Heart right ventricle (tissue), 16 donors: Measurements from ENCODE around the gene LRRC56. TPM values are rescaled to one million over a fixed set of nuclear protein-coding genes. Genes with fewer than 3 reads are reported as not detected.

Experiments used
- ATAC-seq, 8 donors: fragments of 200-7000 bp; cut with Tn5 transposase; one replicate each; pipeline ENCODE4 v1.9.1; 2020; ENCODE audit warnings: mild to moderate bottlenecking in 8 of 8, moderate library complexity in 8 of 8, moderate number of reproducible peaks in 1 of 8
- DNase-seq, 2 donors: peaks; one replicate each; pipeline ENCODE4 v3.0.0-alpha.2; 2020
- H3K27ac ChIP-seq, 10 donors: fragments of 200-600 bp; sonication (generic) in 2 of 10; one replicate each; pipeline versions ENCODE4 v1.5.0 to v1.8.0; 2020 to 2022; ENCODE audit warnings: mild to moderate bottlenecking in 3 of 10
- H3K27me3 ChIP-seq, 7 donors: fragments of 200-600 bp; one replicate each; pipeline ENCODE4 v1.8.0; 2021 to 2022; ENCODE audit warnings: mild to moderate bottlenecking in 2 of 7
- H3K36me3 ChIP-seq, 9 donors: fragments of 200-600 bp; sonication (generic) in 1 of 9; one replicate each; pipeline versions ENCODE4 v1.5.0 to v1.8.0; 2020 to 2022; ENCODE audit warnings: mild to moderate bottlenecking in 2 of 9
- H3K4me1 ChIP-seq, 9 donors: fragments of 200-600 bp; sonication (generic) in 1 of 9; one replicate each; pipeline versions ENCODE4 v1.5.0 to v1.8.0; 2020 to 2022; ENCODE audit warnings: mild to moderate bottlenecking in 4 of 9
- H3K4me3 ChIP-seq, 10 donors: fragments of 200-600 bp; sonication (generic) in 2 of 10; one replicate each; pipeline versions ENCODE4 v1.5.0 to v1.8.0; 2020 to 2022; ENCODE audit warnings: mild to moderate bottlenecking in 7 of 10, moderate library complexity in 2 of 10
- H3K9me3 ChIP-seq, 11 donors: fragments of 200-600 bp in 10 of 11; sonication (generic) in 2 of 11; one replicate each; pipeline versions ENCODE4 v1.5.0 to v1.8.0; 2013 to 2022; ENCODE audit warnings: mild to moderate bottlenecking in 2 of 11, control low read depth in 1 of 11, moderate library complexity in 1 of 11
- WGBS, 2 donors: extraction: QIAGEN DNeasy Blood & Tissue Kit; methylation state at CpG; one replicate each; pipeline ENCODE4 v1.1.7; 2013; ENCODE audit warnings: inconsistent platforms in 1 of 2; 5-methylcytosine and 5-hydroxymethylcytosine counted together
- intact Hi-C, 10 donors: fragments of 100-400 bp; cut with DNase I; formaldehyde crosslinking; loops; one replicate each; pipeline versions ENCODE4 v1.11.1 to v1.14.2; 2022
- polyA plus RNA-seq, 2 donors: library from polyadenylated mRNA; stranded (reverse); fragments of 200-250 nt; gene quantifications; one replicate each; pipeline ENCODE4 v1.2.3, GENCODE V29; 2013
- total RNA-seq, 10 donors: library from RNA; stranded (reverse); fragmentation: NEBNext Ultra II Directional in 3 of 10; extraction: Animal tissue kit (Norgen Biotek cat#: 25700) in 3 of 10; gene quantifications; one replicate each; pipeline versions ENCODE4 v1.2.1 to v1.2.4, GENCODE V29; 2021 to 2023
- TF ChIP-seq, protein P1 (sequence below), 9 donors: fragments of 200-600 bp; sonication (generic) in 2 of 9; IDR thresholded peaks; one replicate each; pipeline versions ENCODE4 v1.5.0 to v1.8.0; 2021 to 2022; ENCODE audit warnings: antibody characterized with exemption in 9 of 9, mild to moderate bottlenecking in 5 of 9, moderate library complexity in 1 of 9
- donor health status: Arrhythmogenic right ventricular cardiomyopathy.
- donor health status: ischemic (EF 13 %, LVEDD 7.1; RV severe dilation, severe dysfunction).
- donor health status: healthy with polysubstance abuse.
- donor health status: DM: no; HTN: yes; CAD: no.
- donor health status: DM: no; HTN: no; CAD: no.
- donor health status: ischemic (EF 25% LVEDD 6.9; RV normal size, moderate dysfunction).
- donor health status: ischemic (EF 25% LVEDD 5.7; RV mildly dilated, moderate dysfunction).
- donor health status: healthy.
- donor health status: DM: yes; HTN: yes; CAD: no.
- donor health status: Ischemic cardiomyopathy.
- donor health status: ischemic (EF 35%, LVEDD 5.7; RV mildly dilated, moderate dysfunction).
- donor health status: nonischemic (EF 11% LVEDD 7.7; RV severe dilation, severe dysfunction).
- donor health status: DM: yes; HTN: yes; CAD: no.
- donor health status: PGD.
- donor health status: ischemic (EF 29% LVEDD 5.4; RV normal size, mild dysfunction).
- donor health status: nonischemic (EF 23%, LVEDD 6.1; RV moderate dilation, normal function).

Gene LRRC56
- total and polyA plus RNA-seq, 12 donors: 0.13 to 0.49 (median 0.21) TPM; not detected in 2

DNA sequence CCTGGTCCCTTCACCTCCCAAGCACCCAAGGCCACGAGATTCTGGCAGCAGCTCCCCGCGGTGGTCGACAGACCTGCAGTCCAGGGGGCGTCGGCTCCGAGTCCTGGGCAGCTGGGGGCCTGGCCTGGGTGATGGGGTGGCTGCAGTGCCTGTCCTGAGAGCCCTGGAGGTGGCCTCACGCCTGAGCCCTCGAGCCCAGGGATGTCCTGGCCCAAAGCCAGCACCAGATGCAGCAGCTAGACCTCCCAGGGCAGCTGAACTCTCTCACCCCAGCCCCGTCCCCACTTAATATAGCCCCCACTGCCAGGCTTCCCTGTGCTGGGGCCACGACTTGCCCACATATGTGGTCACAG, 16.6 kb downstream of the LRRC56 start:
- intact Hi-C loops: loop anchor here in 4 of 10 donors (2.0 to 5.0 kb wide), 3 partner anchors 168 to 175 kb away; no protein-coding TSS in a partner anchor
- Histone ChIP-seq H3K36me3 (no peaks in the 10 kb centered on the region), H3K27me3 (peaks cover 31 to 89% (median 72%) of the 10 kb centered on the region in 7 donors), H3K27ac (no peak overlapping the region), H3K4me1 (peaks cover 3 to 18% (median 13%) of the 10 kb centered on the region in 9 donors), H3K9me3 (no peaks in the 10 kb centered on the region), H3K4me3 (no peak overlapping the region)
- 51 to 65% methylated on average over 9 to 11 of the region's 11 CpGs for WGBS, 2 donors
- DNase-seq: no peak
- ATAC-seq: no peak
- TF ChIP-seq, protein P1, sequence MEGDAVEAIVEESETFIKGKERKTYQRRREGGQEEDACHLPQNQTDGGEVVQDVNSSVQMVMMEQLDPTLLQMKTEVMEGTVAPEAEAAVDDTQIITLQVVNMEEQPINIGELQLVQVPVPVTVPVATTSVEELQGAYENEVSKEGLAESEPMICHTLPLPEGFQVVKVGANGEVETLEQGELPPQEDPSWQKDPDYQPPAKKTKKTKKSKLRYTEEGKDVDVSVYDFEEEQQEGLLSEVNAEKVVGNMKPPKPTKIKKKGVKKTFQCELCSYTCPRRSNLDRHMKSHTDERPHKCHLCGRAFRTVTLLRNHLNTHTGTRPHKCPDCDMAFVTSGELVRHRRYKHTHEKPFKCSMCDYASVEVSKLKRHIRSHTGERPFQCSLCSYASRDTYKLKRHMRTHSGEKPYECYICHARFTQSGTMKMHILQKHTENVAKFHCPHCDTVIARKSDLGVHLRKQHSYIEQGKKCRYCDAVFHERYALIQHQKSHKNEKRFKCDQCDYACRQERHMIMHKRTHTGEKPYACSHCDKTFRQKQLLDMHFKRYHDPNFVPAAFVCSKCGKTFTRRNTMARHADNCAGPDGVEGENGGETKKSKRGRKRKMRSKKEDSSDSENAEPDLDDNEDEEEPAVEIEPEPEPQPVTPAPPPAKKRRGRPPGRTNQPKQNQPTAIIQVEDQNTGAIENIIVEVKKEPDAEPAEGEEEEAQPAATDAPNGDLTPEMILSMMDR (IDR thresholded peaks at IDR 0.05): no peak

GRCh38 chr11:554428-555226, 17.3 kb downstream of the LRRC56 start:
- intact Hi-C loops: loop anchor here (1.0 to 5.0 kb wide), 5 partner anchors 168 to 174 kb away; no protein-coding TSS in a partner anchor
- Histone ChIP-seq H3K36me3 (no peaks in the 10 kb centered on the region), H3K27me3 (peaks cover 31 to 94% (median 77%) of the 10 kb centered on the region in 7 donors), H3K27ac (no peak overlapping the region), H3K4me1 (peaks cover 3 to 18% (median 13%) of the 10 kb centered on the region in 9 donors), H3K4me3 (peak overlapping the region in 7 of 10 donors; percentile 11 to 44 (median 28)), H3K9me3 (no peaks in the 10 kb centered on the region)
- peak in 1 of 2 donors; percentile 64 for DNase-seq
- WGBS, 2 donors: 10 to 13% methylated on average over 43 to 53 of the region's 60 CpGs
- TF ChIP-seq, protein P1 (IDR thresholded peaks at IDR 0.05): peak; percentile 21 to 68 (median 53)
- peak in 7 of 8 donors; percentile 37 to 67 (median 57) for ATAC-seq

- ATAC-seq: no peak
- 2% methylated on average over 42 to 56 of the region's 57 CpGs for WGBS, 2 donors
- H3K9me3 ChIP-seq: no peaks in the 10 kb centered on the region
- no peak for DNase-seq
- no peaks in the 10 kb centered on the region for H3K36me3 ChIP-seq
- peaks cover 31 to 96% (median 77%) of the 10 kb centered on the region in 7 donors for H3K27me3 ChIP-seq
- peaks cover 7 to 23% (median 18%) of the 10 kb centered on the region in 9 donors for H3K4me1 ChIP-seq
- TF ChIP-seq, protein P1 (IDR thresholded peaks at IDR 0.05): no peak
- intact Hi-C loops: loop anchor here in 9 of 10 donors (1.0 to 5.0 kb wide), 5 partner anchors 167 to 173 kb away; no protein-coding TSS in a partner anchor
- peak overlapping the region in 5 of 10 donors; percentile 12 to 44 (median 25) for H3K4me3 ChIP-seq
- no peak overlapping the region for H3K27ac ChIP-seq
Measured at GRCh38 chr11:555227-555779, 18.0 kb downstream of the LRRC56 start.
